DMS53 treated with DMSO at 0.1 percent for 48 hours (cell line): ENCODE data around the gene ARHGAP21.

ENCODE experiments used
- DNase-seq: peaks from one replicate; lab custom pipeline; 2025; ENCODE audit not compliant: unreplicated experiment; lab: John Stamatoyannopoulos, UW

ARHGAP21 gene

GRCh38 chr10:24579448-24579847, 144.2 kb downstream of the ARHGAP21 start:
- DNase-seq = no peak

GRCh38 chr10:24575481-24576002, 148.1 kb downstream of the ARHGAP21 start:
- DNase-seq = no peak

- DNase-seq = no peak
Observed at GRCh38 chr10:24574578-24575155, 149.0 kb downstream of the ARHGAP21 start.

- DNase-seq = no peak
Observed at GRCh38 chr10:24574161-24574560, 149.5 kb downstream of the ARHGAP21 start.

GRCh38 chr10:24571870-24572450, 151.7 kb downstream of the ARHGAP21 start:
- no peak for DNase-seq

GRCh38 chr10:24570658-24571426, 152.8 kb downstream of the ARHGAP21 start:
- DNase-seq = no peak

GRCh38 chr10:24569828-24570657, 153.6 kb downstream of the ARHGAP21 start:
- no peak for DNase-seq

- no peak for DNase-seq
Observed at GRCh38 chr10:24569330-24569796, 154.3 kb downstream of the ARHGAP21 start.

GRCh38 chr10:24568042-24568441, 155.6 kb downstream of the ARHGAP21 start:
- no peak for DNase-seq

GRCh38 chr10:24561453-24561852, 162.2 kb downstream of the ARHGAP21 start:
- no peak for DNase-seq

GRCh38 chr10:24556750-24557742, 166.6 kb downstream of the ARHGAP21 start:
- DNase-seq = peak; percentile 80

GRCh38 chr10:24556126-24556749, 167.4 kb downstream of the ARHGAP21 start:
- DNase-seq = no peak

- no peak for DNase-seq
Observed at GRCh38 chr10:24554036-24554435, 169.7 kb downstream of the ARHGAP21 start.

- no peak for DNase-seq
Observed at GRCh38 chr10:24553051-24553612, 170.6 kb downstream of the ARHGAP21 start.

GRCh38 chr10:24552346-24553016, 171.2 kb downstream of the ARHGAP21 start:
- no peak for DNase-seq

GRCh38 chr10:24551161-24551560, 172.5 kb downstream of the ARHGAP21 start:
- no peak for DNase-seq

- DNase-seq = no peak
Observed at GRCh38 chr10:24550680-24551079, 173.0 kb downstream of the ARHGAP21 start.

- no peak for DNase-seq
Observed at GRCh38 chr10:24545585-24545984, 178.1 kb downstream of the ARHGAP21 start.

GRCh38 chr10:24544776-24545175, 178.9 kb downstream of the ARHGAP21 start:
- no peak for DNase-seq
